ENCODE measurements around the gene ERMN. TPM values are rescaled to one million over a fixed set of nuclear protein-coding genes. Genes with fewer than 3 reads are reported as not detected.

The ERMN gene
- total and polyA plus RNA-seq, 2 experiments from 2014 or later: not detected

GRCh38 chr2:157296490-157296889 is 29.1 kb downstream of the ERMN start:
- Histone ChIP-seq H3K27me3 (replicated peaks; ENCODE audit: insufficient read depth) (no peaks in the 10 kb centered on the region), H2AFZ (no peak overlapping the region), H3F3A (ENCODE audit: insufficient read depth) (peaks cover 18% of the 10 kb centered on the region), H3K36me3 (ENCODE audit: low read depth) (peaks cover 39% of the 10 kb centered on the region), H3K4me1 (ENCODE audit: insufficient read depth) (no peaks in the 10 kb centered on the region), H4K20me1 (ENCODE audit: insufficient read depth) (no peaks in the 10 kb centered on the region), H3K9me2 (ENCODE audit: insufficient read depth) (no peaks in the 10 kb centered on the region), H3K9me3 (ENCODE audit: low read depth) (no peaks in the 10 kb centered on the region), H3K9ac (no peak overlapping the region), H3K79me2 (ENCODE audit: insufficient read depth) (no peaks in the 10 kb centered on the region), H3K4me3 (no peak overlapping the region), H3K4me2 (ENCODE audit: unreplicated experiment) (no peak overlapping the region), H3K27ac (no peak overlapping the region)
- 17 to 23% methylated on average over 1 of the region's 1 CpG for WGBS, 2 experiments (ENCODE audit: low coverage in 1 of 2, low lambda C conversion rate in 2 of 2, missing lambda C conversion rate in 2 of 2)
- DNase-seq: no peak
- in situ Hi-C loops (cut with MboI): no loop called here
- TF ChIP-seq EZH2phosphoT487 (IDR thresholded peaks at IDR 0.05; ENCODE audit: insufficient read depth, low read depth): no peak
- no peak for TF ChIP-seq EZH2 (IDR thresholded peaks at IDR 0.05; ENCODE audit: insufficient read depth, poor library complexity, severe bottlenecking)

- TF ChIP-seq EZH2 (IDR thresholded peaks at IDR 0.05; ENCODE audit: insufficient read depth, poor library complexity, severe bottlenecking): no peak
- no peak for TF ChIP-seq EZH2phosphoT487 (IDR thresholded peaks at IDR 0.05; ENCODE audit: insufficient read depth, low read depth)
- no peak overlapping the region for H3K27ac ChIP-seq
- H4K20me1 ChIP-seq (ENCODE audit: insufficient read depth): no peaks in the 10 kb centered on the region
- no peak for DNase-seq
- H3K9me2 ChIP-seq (ENCODE audit: insufficient read depth): no peaks in the 10 kb centered on the region
- no peaks in the 10 kb centered on the region for H3K27me3 ChIP-seq (replicated peaks; ENCODE audit: insufficient read depth)
- in situ Hi-C loops (cut with MboI): no loop called here
- peaks cover 42% of the 10 kb centered on the region for H3K36me3 ChIP-seq (ENCODE audit: low read depth)
- no peak overlapping the region for H2AFZ ChIP-seq
- H3K4me2 ChIP-seq (ENCODE audit: unreplicated experiment): no peak overlapping the region
- H3K4me3 ChIP-seq: no peak overlapping the region
- 0 out of 2 replicates have a peak, but pooled peaks cover 4% of the 10 kb centered on the region for H3K79me2 ChIP-seq (ENCODE audit: insufficient read depth)
- no peaks in the 10 kb centered on the region for H3F3A ChIP-seq (ENCODE audit: insufficient read depth)
- no peaks in the 10 kb centered on the region for H3K4me1 ChIP-seq (ENCODE audit: insufficient read depth)
- H3K9ac ChIP-seq: no peak overlapping the region
- no peaks in the 10 kb centered on the region for H3K9me3 ChIP-seq (ENCODE audit: low read depth)
- WGBS, 2 experiments (ENCODE audit: low coverage in 1 of 2, low lambda C conversion rate in 2 of 2, missing lambda C conversion rate in 2 of 2): 77 to 82% methylated on average over 5 of the region's 5 CpGs
These were observed 32.8 kb downstream of the ERMN start for GRCh38 chr2:157292853-157293252.

GRCh38 chr2:157291018-157291417 is 34.6 kb downstream of the ERMN start:
- 93 to 100% methylated on average over 1 of the region's 1 CpG for WGBS, 2 experiments (ENCODE audit: low coverage in 1 of 2, low lambda C conversion rate in 2 of 2, missing lambda C conversion rate in 2 of 2)
- H3K4me2 ChIP-seq (ENCODE audit: unreplicated experiment): no peak overlapping the region
- DNase-seq: no peak
- no peaks in the 10 kb centered on the region for H3K4me1 ChIP-seq (ENCODE audit: insufficient read depth)
- no peaks in the 10 kb centered on the region for H4K20me1 ChIP-seq (ENCODE audit: insufficient read depth)
- H3K9ac ChIP-seq: no peak overlapping the region
- H3F3A ChIP-seq (ENCODE audit: insufficient read depth): no peaks in the 10 kb centered on the region
- H3K4me3 ChIP-seq: no peak overlapping the region
- H3K9me3 ChIP-seq (ENCODE audit: low read depth): no peaks in the 10 kb centered on the region
- peaks cover 32% of the 10 kb centered on the region for H3K36me3 ChIP-seq (ENCODE audit: low read depth)
- H3K27me3 ChIP-seq (replicated peaks; ENCODE audit: insufficient read depth): no peaks in the 10 kb centered on the region
- TF ChIP-seq EZH2 (IDR thresholded peaks at IDR 0.05; ENCODE audit: insufficient read depth, poor library complexity, severe bottlenecking) (no peak), EZH2phosphoT487 (IDR thresholded peaks at IDR 0.05; ENCODE audit: insufficient read depth, low read depth) (no peak)
- in situ Hi-C loops (cut with MboI): no loop called here
- no peak overlapping the region for H2AFZ ChIP-seq
- H3K9me2 ChIP-seq (ENCODE audit: insufficient read depth): no peaks in the 10 kb centered on the region
- H3K27ac ChIP-seq: no peak overlapping the region
- 0 out of 2 replicates have a peak, but pooled peaks cover 5% of the 10 kb centered on the region for H3K79me2 ChIP-seq (ENCODE audit: insufficient read depth)

GRCh38 chr2:157290525-157290924 is 35.1 kb downstream of the ERMN start:
- 96 to 97% methylated on average over 2 of the region's 2 CpGs for WGBS, 2 experiments (ENCODE audit: low coverage in 1 of 2, low lambda C conversion rate in 2 of 2, missing lambda C conversion rate in 2 of 2)
- no peak for DNase-seq
- no peak overlapping the region for H2AFZ ChIP-seq
- H3K9ac ChIP-seq: no peak overlapping the region
- H3K36me3 ChIP-seq (ENCODE audit: low read depth): peaks cover 28% of the 10 kb centered on the region
- no peaks in the 10 kb centered on the region for H4K20me1 ChIP-seq (ENCODE audit: insufficient read depth)
- H3K4me3 ChIP-seq: no peak overlapping the region
- H3K79me2 ChIP-seq (ENCODE audit: insufficient read depth): 0 out of 2 replicates have a peak, but pooled peaks cover 5% of the 10 kb centered on the region
- H3F3A ChIP-seq (ENCODE audit: insufficient read depth): no peaks in the 10 kb centered on the region
- no peaks in the 10 kb centered on the region for H3K9me3 ChIP-seq (ENCODE audit: low read depth)
- in situ Hi-C loops (cut with MboI): no loop called here
- TF ChIP-seq EZH2 (IDR thresholded peaks at IDR 0.05; ENCODE audit: insufficient read depth, poor library complexity, severe bottlenecking): no peak
- no peak for TF ChIP-seq EZH2phosphoT487 (IDR thresholded peaks at IDR 0.05; ENCODE audit: insufficient read depth, low read depth)
- no peak overlapping the region for H3K4me2 ChIP-seq (ENCODE audit: unreplicated experiment)
- no peaks in the 10 kb centered on the region for H3K4me1 ChIP-seq (ENCODE audit: insufficient read depth)
- no peaks in the 10 kb centered on the region for H3K27me3 ChIP-seq (replicated peaks; ENCODE audit: insufficient read depth)
- no peaks in the 10 kb centered on the region for H3K9me2 ChIP-seq (ENCODE audit: insufficient read depth)
- no peak overlapping the region for H3K27ac ChIP-seq

GRCh38 chr2:157287160-157287559 is 38.5 kb downstream of the ERMN start:
- in situ Hi-C loops (cut with MboI): no loop called here
- H3K9me2 ChIP-seq (ENCODE audit: insufficient read depth): no peaks in the 10 kb centered on the region
- peaks cover 29% of the 10 kb centered on the region for H3K36me3 ChIP-seq (ENCODE audit: low read depth)
- no peaks in the 10 kb centered on the region for H3K9me3 ChIP-seq (ENCODE audit: low read depth)
- no peak overlapping the region for H3K27ac ChIP-seq
- no peak overlapping the region for H2AFZ ChIP-seq
- H3K9ac ChIP-seq: no peak overlapping the region
- DNase-seq: no peak
- 76 to 93% methylated on average over 1 of the region's 1 CpG for WGBS, 2 experiments (ENCODE audit: low coverage in 1 of 2, low lambda C conversion rate in 2 of 2, missing lambda C conversion rate in 2 of 2)
- no peaks in the 10 kb centered on the region for H3K4me1 ChIP-seq (ENCODE audit: insufficient read depth)
- no peaks in the 10 kb centered on the region for H4K20me1 ChIP-seq (ENCODE audit: insufficient read depth)
- no peak overlapping the region for H3K4me2 ChIP-seq (ENCODE audit: unreplicated experiment)
- H3K79me2 ChIP-seq (ENCODE audit: insufficient read depth): 0 out of 2 replicates have a peak, but pooled peaks cover 10% of the 10 kb centered on the region
- no peak overlapping the region for H3K4me3 ChIP-seq
- H3K27me3 ChIP-seq (replicated peaks; ENCODE audit: insufficient read depth): no peaks in the 10 kb centered on the region
- H3F3A ChIP-seq (ENCODE audit: insufficient read depth): no peaks in the 10 kb centered on the region
- no peak for TF ChIP-seq EZH2 (IDR thresholded peaks at IDR 0.05; ENCODE audit: insufficient read depth, poor library complexity, severe bottlenecking)
- no peak for TF ChIP-seq EZH2phosphoT487 (IDR thresholded peaks at IDR 0.05; ENCODE audit: insufficient read depth, low read depth)
